ENCODE results near the gene EPHA4.

DNA sequence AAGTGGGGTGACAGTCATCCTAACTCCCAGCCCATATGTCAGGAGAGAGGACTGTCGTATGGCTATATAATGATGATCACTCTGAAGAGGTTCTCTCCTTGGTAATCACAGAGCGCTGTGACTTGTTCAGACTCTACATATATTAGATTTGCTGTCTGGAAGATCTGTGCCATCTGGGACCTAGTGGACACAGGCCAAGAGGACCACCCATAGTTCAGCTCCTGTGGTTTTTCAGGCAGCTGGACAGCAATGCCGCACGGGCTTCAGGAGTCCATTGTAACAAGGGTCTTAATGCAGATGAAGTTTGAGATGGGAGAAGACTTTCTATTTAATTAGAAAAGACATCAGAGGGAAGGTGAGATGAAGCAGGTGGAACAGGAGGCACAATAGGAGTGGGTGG is 40.1 kb upstream of the EPHA4 start:
- TF ChIP-seq EZH2 (IDR thresholded peaks at IDR 0.05; ENCODE audit: insufficient read depth, poor library complexity, severe bottlenecking) (no peak), EZH2phosphoT487 (IDR thresholded peaks at IDR 0.05; ENCODE audit: insufficient read depth, low read depth) (no peak)

Measured in GM23248 (cell line).